ENCODE data around the gene NIN.

Gene NIN

DNA sequence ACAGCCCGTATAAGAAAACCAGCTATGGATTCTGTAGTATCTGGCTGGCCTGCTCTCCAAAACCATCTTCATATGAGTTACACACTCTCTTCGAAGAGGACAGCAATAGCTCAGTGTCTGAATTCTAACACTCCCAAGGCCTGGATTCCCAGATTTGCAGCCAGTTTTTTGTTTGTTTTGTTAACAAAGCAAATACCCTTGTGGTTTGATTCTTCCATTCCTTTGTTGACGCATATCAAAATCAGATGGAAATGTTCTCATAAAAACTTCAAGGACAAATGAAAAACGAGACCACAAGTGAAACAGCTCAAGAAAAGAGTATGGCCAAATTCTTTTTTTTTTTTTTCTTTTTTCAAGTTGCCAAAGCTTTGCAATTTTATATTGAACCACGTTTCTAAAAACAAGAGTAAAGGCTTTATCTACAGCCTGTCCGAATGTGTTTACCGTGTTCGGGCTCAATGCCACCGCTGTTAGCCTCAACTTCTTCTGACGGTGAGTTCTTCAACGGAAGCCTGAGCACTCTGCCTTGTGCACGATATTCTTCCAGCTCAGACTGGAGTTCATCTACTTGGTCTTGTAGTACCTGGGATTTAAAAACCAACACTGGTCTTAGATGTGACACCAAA, 67.5 kb downstream of the NIN start:
- no peak overlapping the region for H3K4me3 ChIP-seq (ENCODE audit: low read depth, low read length)

DNA sequence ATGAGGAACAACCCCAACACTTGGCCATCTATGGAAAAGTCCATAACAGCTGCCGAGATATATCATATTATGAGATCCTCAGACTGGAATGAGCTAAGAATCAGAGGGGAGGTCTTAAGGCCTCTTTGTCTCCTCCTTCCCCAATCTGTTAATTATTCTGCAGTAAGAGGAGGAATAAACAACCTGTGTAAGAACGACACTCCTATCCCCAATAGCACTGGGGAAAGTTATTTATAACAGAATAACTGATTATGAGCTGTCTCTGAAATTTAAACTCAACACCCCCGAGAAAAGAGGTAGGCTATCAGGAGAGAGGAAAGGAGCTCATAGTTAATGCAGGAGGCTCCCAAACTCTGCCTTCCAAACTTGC, 68.0 kb downstream of the NIN start:
- H3K4me3 ChIP-seq (ENCODE audit: low read depth, low read length): no peak overlapping the region

DNA sequence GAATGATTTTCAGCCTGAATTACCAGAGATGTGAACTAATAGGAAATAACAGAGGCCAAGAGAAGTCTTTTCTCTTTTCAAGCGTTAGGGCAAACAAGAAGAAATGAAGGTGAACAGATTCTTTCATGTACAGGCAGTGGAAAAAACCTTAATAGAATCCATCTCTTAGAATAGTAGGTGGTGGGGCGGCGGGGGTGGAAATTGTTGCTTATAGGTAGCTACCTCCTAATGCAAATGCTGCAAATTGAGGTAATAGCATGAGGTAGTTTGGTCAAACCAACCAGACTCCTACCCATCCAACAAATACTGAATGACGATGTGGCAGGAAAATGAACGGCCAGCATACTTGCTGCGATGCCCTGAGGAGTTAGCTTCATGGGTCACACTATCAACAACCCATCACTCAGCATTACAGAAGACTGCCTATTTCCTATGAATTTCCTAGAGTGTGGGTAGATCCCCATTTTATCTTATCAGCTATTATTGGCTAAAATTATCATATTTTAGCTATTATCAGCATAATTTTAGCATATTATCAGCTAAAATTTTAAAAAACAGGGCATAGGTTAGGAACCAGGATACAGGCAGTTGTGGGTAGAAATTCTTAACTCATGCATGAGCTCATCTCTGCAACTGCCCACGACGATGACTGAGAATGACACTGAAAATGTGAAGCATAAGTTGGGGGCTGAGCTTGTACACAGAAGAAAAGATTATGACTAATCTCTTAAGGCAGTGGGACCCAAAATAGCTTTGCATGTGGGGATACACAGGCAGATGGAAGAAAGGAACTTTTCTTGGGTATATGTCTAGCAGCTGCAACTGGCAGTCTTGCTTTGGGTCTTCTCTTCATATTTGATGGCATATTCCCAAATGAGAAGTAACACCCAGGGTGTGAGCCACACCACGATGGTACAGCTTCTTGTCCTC, 68.7 kb downstream of the NIN start:
- H3K4me3 ChIP-seq (ENCODE audit: low read depth, low read length): no peak overlapping the region

DNA sequence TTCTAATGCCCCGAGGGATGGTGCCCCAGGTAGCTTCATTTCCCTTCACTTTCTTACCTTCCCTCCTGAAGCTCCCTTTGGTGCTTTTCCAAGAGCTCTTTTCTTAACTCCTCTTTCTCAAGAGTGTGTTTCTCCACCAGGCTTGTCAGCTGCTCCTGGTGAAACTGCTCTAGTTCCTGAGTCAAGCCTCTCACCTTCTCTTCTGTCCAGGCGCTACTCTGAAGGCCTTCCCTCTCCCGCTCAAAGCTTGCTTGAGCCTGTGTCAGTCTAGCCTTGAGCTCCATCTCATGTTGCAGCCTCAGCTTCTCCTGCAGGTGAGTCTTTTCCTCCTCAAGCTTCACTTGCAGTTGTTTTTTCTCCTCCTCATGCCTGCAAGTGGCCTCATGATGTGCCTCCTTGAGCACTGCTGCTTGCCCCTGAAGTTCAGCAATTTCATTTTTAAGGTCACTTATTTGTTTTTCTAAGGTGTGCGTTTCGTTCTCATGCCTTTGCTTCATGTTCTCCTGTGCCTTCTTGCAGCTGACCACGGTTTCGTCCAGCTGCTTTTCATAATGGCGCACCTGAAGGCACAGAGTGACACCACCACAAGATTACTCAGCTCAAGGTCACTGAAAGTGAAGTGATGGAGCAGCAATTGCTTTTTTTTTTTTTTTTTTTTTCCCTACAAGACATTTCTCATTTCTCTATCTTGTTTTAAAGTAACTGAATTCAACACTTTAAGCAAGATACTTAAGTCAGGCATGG, 71.0 kb downstream of the NIN start:
- H3K4me3 ChIP-seq (ENCODE audit: low read depth, low read length): no peak overlapping the region

DNA sequence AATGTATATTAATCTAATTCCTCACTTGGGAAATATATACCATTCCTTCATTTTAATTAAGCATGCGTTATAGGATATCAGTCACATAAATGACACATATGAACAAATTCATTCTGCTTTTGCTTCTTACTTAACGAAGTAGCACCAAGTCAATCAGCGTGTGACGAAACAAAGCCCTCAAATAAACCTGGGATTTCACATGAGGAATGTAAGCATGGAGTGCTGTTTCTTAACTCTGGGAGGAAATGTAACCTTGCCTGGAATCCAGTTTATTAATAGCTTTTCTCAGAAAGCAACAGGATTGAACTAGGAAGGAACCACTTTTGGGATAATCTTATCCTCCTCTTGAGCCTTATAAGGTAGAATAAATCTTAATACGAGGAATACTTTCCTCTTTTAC, 72.0 kb downstream of the NIN start:
- H3K4me3 ChIP-seq (ENCODE audit: low read depth, low read length): no peak overlapping the region

DNA sequence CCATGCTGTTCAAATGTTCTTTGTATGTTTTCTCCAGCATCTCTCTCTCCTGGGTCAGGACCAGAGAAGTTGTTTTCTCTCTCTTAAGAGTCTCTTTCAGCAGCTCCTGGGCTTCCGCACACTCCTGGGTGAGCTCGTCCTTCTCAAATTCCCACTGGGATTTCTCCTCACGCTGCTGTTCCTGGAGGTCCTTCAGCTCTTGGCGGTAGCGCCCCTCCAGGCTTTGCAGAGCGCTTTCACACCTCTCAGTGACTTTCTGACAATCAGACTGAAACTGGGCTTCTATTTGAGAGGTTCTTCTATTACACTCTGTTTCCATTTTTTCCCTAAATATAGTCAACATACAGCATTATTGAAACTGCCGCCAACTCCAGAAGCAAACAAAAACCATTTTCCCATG, 72.7 kb downstream of the NIN start:
- no peak overlapping the region for H3K4me3 ChIP-seq (ENCODE audit: low read depth, low read length)

DNA sequence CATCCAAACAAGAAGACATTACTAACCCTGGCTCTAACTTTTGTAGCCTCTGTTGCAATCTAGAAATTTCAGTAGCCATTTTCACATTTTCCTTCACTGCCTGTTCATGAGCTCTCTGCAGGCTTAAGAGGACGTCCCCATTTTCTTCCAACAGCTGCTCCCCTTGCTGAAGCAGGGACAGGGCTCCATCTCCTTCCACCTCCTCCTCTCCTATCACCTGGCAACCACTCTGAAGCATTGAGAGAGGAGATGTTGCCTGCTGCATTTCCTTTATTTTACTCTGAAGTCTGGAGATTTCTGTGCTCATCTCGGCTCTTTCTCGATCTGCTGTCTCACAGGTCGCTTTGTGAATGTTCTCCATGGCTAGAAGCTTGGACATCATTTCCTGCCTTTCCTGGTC, 73.3 kb downstream of the NIN start:
- H3K4me3 ChIP-seq (ENCODE audit: low read depth, low read length): no peak overlapping the region

DNA sequence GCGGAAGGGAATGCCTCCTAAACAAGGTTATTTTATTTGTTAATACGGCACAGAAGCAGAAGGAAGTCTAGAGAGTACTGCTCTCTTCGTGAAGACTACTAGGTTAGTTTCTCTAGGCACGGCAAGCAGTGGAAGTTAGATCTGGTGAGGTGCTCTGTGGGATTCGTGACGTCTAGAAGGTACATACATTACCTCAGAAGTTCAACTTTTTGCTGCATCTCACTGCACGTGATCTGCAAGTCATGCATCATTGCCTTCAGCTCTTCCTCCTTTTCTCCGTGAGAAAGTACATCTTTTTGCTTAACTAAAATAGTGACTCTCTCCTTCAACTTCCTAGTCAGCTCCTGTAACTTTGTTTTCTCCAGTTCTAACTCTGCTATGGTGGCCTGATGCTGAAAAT, 74.7 kb downstream of the NIN start:
- H3K4me3 ChIP-seq (ENCODE audit: low read depth, low read length): no peak overlapping the region

DNA sequence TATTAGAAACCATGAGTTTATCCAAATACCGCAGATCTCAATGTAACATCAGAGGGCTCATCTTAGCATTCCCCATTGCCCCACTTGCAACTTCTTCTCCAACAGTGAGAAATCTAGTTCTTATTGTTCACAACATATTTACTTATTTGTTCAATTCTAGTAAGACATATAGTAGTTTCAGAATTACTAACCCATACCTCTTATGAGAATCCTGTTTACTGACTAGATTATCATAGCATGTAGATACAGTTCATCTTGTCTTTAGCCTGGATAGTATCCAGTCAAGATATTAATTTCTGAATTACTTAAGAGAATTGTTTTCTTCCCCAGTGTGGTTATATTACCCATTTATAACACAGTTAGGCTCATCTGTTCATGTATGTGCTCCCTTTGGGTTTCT, 80.6 kb downstream of the NIN start:
- H3K4me3 ChIP-seq (ENCODE audit: low read depth, low read length): no peak overlapping the region

DNA sequence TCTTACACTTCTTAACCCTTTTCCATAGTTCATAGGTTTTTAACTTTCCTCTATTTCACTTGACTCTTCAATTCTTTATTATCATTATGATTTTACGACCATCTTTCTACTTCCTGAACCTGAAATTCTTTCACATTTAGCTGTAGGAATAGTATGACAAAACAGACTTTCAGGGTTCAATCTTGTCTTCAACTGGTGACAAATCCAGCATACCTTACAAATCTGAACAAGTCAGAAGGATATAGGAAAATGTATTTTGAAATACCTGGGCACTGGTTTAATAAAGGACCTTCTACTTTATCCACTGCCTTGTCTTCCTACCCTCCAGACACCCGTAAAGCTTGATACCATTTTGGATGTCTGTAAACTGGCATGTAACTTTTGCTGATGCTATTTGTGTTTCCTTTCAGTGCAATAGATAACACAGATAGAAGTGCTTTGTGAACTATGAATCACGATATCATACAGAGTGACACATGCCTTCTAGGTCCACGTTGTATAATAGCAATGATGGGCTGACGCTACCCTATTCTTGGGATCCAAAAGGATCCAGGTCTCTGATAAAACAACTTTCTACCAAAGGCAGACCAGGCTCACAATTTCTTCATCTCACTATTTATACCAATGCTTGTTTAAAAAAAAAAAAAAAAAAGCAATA, 85.4 kb downstream of the NIN start:
- no peak overlapping the region for H3K4me3 ChIP-seq (ENCODE audit: low read depth, low read length)

DNA sequence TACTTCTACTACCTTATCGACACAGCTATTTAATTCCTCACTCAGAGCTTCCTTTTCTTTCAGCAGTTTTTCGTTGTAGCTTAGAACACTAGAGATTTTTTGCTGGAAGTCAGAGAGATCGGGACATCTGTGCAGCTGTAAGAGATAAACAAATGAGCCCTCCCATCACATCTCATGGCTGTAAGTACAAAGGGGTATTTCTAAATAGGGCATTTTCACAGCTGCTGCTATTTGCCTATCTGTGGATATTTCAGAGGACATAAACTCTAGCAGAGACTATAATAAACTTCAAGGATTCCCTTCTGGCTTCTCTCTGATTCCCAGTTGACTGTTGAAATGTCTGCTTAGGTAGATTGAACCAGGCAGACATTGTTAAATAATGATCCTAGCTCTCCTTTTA, 86.7 kb downstream of the NIN start:
- H3K4me3 ChIP-seq (ENCODE audit: low read depth, low read length): no peak overlapping the region

DNA sequence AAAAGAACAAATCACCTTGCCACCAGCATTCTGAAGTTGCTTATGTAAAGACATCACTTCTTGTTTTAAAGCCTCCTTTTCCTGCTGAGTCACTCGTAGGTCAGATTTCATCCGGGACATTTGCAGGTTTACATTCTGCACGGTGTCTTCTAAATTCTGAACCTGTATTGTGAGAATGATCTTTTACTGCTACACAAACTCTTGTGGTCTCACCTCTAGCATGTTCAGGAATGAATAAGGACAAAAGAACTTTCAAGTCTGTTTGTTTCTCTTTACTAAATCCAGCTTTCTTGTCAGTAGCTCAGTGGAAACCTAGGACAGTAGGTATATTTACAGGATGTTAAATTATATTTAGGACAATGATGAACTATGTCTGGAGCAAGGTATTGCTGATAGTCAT, 89.4 kb downstream of the NIN start:
- no peak overlapping the region for H3K4me3 ChIP-seq (ENCODE audit: low read depth, low read length)

DNA sequence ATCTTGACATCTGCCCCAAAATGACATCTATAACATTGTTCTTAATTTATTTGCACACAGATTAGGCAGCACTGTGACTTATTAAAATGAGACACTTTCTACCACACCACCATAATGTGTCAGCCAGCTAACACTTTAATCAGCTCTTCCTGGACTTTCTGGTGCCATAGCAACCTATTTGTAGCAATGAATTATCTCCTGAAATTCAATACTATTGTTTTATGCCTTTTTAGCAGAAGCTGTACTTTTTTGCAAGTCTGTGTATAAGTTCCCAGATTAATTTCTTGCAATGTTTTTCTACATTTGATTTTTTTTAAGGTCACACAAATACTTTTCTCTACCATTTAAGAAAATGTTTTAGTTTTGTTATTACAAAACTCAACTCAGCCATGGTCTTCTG, 90.1 kb downstream of the NIN start:
- no peak overlapping the region for H3K4me3 ChIP-seq (ENCODE audit: low read depth, low read length)

DNA sequence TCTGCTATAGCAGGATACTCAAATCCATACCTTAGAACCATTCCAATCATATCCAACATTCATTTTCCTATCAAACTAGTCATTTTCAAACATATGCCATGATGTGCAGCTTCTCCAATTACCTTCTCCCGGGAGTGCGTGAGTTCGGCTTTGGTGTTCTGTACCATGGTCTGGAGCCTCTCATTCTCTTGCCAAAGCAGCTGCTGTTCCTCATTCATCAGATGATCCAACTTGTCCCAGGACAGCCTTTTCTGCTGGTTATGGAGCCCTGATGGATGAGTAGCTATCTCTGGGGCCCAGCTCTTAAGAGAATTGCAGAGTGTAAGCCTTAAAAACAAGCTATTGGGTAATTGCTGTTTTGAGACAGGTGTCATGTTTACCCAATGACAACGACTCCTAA, 91.8 kb downstream of the NIN start:
- no peak overlapping the region for H3K4me3 ChIP-seq (ENCODE audit: low read depth, low read length)

DNA sequence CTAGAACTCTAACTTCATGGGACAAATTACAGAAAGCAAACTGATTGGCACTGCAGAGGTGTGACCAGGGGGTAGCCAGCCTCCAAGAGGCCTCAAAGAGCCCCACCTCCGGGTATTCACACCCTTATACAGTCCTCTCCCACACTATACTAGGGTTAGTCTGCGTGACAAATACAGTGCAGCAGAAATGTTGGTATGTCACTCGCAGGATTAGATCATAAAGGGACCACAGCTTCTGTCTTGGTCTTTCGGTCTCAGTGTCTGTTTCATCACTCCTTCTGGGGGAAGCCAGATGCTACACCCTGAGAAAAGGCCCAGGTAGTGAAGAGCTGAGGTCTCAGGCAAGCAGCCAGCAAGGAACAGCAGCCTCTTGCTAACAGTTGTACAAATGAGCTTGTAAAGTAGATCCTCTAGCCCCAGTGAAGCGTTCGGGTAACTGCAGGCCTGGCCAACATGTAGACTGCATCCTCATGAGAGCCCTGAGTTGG, 94.0 kb downstream of the NIN start:
- H3K4me3 ChIP-seq (ENCODE audit: low read depth, low read length): no peak overlapping the region

DNA sequence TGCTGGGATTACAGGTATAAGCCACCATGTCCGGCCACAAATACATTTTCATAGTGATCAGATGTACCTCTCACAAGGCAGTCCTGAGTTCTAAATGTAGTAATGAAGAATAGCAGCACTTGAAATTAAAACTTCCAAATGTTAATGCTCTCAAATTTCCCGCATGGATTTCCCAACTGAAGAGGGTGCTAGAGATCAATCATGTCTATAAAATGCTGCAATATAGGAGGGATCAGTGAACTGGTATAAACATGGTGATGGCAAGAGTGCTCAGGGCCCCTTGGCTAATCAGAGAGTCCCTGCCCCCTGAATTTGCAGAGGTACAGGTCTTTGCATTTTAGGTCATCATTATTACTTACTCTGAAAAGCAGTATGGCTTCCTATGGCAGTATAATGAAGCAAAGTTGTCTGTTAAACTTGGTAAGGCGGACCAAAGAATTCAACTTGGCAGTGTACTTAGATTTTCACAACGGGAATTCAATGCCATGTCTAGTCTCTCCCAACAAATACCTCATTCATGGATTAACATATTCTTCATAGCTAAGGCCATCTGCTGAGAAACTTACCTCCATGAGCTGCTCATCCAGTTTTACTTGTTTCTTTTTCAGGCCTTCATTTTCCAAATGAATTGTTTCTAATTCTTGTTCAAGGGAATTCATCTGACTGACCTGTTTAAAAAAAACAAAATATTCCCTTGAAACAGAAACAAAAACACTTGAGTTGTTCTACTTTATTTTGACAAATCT, 95.8 kb downstream of the NIN start:
- no peak overlapping the region for H3K4me3 ChIP-seq (ENCODE audit: low read depth, low read length)

DNA sequence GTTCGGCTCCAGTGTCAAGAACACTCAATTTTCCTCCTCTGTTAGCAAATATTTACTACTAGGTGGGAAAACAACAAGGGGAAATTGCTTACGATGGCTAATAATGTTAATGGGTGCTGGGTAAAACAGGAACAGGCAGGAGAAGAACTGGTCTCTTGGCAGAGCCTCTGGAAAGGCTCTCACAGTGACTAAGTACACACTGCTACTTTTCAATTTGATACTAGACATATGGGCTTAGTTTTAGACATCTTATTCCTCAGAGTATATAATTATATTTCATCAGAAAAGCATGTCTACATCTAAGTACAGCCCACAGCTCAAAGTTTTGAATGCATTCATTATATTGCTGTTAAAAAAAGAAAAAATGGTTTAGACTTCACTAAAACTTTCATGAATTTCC, 97.5 kb downstream of the NIN start:
- no peak overlapping the region for H3K4me3 ChIP-seq (ENCODE audit: low read depth, low read length)

DNA sequence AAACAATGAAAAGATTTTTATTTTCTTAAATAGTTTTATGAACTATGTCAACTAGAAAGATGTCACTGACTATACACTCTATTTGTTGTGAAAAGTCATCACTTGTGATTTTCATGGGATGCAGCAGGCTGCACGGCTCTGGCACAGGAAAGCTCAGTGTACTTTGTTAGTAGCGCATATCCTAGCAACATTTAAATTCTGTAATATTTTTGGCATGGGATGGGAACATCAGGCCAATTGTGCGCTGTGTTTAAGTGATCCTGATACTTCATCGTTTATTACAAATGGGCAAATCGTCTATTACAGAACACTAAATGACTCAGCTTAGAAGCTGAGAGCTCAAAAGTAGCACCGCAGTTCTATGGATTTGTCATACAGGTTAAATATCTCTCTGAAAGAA, 102.1 kb downstream of the NIN start:
- H3K4me3 ChIP-seq (ENCODE audit: low read depth, low read length): no peak overlapping the region

DNA sequence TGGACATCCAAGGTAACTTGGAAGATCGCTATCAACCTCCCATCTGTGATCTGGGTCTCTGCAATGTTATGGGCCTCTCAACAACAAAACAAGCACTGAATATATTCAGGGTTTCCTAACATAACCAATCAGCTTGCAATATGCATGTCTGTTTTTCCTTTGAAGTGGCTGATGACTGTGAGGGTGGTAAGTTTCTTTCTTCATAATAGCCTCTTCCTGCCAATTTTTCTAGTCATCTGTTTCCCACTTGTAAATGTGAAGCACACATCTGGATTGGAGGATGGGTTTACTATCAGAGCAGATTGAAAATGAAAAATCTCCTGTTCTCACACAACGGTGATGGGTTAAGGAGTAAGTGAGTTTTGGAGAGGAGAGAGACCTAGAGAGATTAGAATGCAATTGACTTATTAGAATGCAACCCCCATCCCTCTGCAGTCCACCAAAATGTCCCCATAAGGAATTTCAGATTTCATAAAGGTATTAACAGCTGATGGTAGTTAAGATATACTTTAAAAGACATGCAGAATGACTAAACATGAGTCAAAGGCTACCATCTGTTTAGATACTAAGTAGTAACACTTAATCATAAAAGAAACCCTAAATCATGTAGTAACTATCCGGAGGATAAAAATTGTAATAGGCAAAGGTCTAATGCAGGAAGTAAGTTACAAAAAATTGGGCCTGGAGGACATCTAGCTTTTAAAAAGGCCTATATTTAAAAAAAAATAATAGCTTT, 104.4 kb downstream of the NIN start:
- no peak overlapping the region for H3K4me3 ChIP-seq (ENCODE audit: low read depth, low read length)

DNA sequence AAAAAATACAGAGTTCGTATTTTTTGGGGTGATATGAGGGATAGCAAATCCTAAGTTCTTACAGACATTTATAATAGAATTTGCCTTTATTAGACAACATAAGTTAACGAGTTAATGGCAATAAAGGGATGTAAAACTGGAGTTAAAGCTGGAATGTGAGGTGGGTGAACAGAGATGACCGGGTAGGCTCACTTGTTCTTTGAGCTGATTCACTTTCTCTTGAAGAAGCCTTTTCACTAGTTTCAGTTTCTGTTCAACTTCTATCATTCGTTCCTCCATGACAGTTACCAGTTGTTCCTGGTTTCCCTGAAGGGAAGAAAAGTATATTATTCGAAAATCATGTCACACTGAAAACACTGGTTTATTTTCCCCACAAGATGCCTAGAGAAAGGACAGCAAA, 105.2 kb downstream of the NIN start:
- H3K4me3 ChIP-seq (ENCODE audit: low read depth, low read length): no peak overlapping the region

All from iPS-11a (cell line).